DMS53 treated with DMSO at 0.1 percent for 48 hours (cell line): Measurements from ENCODE around the gene SYT7.
"Not testable (repeated sequence)": the region's sequence is repeated elsewhere in the genome, so short reads cannot be mapped to it uniquely, and the experiment has no call there.

ENCODE experiments used
- DNase-seq: peaks from one replicate; lab custom pipeline; 2025; ENCODE audit not compliant: unreplicated experiment; lab: John Stamatoyannopoulos, UW

The SYT7 gene, protein sequence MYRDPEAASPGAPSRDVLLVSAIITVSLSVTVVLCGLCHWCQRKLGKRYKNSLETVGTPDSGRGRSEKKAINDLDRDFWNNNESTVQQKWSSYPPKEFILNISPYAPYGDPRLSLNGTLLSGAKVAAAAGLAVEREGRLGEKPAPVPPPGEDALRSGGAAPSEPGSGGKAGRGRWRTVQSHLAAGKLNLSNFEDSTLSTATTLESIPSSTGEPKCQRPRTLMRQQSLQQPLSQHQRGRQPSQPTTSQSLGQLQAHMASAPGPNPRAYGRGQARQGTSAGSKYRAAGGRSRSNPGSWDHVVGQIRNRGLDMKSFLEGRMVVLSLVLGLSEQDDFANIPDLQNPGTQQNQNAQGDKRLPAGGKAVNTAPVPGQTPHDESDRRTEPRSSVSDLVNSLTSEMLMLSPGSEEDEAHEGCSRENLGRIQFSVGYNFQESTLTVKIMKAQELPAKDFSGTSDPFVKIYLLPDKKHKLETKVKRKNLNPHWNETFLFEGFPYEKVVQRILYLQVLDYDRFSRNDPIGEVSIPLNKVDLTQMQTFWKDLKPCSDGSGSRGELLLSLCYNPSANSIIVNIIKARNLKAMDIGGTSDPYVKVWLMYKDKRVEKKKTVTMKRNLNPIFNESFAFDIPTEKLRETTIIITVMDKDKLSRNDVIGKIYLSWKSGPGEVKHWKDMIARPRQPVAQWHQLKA

GRCh38 chr11:61581030-61581928 lies at the start of gene SYT7:
TSS of gene SYT7 (minus strand) at chr11:61581076. CDS start at chr11:61580820, 256 bp downstream.
- DNase-seq = peak; percentile 87

DNA sequence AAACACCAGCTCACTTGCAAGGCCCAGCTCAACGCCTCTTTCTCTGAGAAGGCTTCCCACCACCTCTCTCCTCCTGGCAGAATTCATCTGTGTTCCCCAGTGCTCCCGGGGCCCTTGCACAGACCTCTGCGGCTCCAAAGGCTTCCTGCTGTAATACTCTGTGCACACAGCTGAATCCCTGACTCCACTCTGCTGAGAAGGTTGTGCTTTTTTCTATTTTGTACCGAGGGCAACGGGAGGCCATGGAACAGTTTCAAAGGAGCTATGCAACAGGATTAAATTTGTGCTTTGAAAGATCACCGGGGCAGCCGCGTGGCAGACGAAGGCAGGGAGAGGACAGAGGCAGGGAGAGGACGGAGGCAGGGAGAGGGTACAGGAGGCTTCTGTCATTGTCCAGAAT lies 49.2 kb upstream of the SYT7 start:
- no peak for DNase-seq

- DNase-seq = no peak
Observed at GRCh38 chr11:61629082-61629833, 48.4 kb upstream of the SYT7 start.

- no peak for DNase-seq
Observed at GRCh38 chr11:61628662-61628970, 47.7 kb upstream of the SYT7 start.

- peak; percentile 85 for DNase-seq
Observed at GRCh38 chr11:61627850-61628661, 47.2 kb upstream of the SYT7 start.

DNA sequence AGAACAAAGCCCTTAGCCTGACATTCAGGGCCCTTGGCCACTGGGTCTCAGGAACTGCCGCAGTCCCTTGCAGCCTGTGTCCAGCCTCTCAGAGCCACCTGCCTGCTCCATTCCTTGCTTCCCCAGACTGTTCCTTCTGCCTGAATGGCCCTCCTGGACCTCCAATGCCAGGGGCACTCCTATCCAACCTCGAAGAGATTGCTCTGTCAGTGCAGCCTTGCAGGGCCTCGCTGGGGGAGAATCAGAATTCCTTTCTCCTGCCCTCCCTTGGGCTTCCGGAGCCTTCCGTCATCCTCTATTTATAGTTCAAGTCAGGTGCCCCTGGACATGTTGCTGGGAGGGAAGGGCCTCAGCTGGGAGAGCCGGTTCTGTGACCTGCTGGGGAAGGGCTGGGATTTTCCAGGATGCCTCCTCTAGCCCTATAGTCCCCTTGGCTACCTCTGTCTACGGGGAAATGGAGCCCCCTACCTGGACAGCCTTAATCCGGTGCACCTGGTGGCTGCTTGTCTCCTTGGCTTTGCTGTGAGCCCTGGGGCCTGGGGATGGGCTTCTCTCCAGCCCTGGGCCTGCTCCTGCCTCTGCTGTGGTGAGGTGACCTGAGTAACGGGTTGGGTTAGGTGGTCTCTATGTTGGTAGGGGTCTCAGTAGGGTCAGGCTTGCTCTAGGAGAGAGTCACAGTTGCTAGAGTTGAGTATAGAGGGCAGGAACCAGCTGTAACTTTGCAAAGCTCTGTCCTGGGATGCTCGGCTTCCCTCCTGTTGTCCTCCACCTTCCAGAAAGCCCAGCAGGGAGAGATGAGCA lies 45.9 kb upstream of the SYT7 start:
- DNase-seq = peak; percentile 96

DNA sequence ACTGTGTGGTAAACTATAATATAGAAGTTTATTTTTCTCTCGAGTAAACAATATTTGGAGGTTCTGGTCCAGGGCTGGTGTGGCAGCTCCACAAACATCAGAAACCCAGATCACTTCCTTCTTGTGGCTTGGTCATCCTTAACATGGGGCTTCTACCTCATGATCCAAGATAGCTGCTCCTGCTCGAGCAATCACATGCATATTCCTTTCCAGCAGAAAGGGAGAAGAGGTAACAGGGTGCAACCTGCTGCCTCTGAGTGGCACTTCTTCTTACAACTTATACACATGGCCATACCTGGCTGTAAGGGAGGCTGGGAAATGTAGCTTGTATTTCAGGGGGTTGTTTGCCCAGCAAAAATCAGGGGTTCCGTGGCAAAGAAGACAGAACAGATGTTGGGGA lies 44.6 kb upstream of the SYT7 start:
- no peak for DNase-seq

GRCh38 chr11:61621917-61622585 lies 41.2 kb upstream of the SYT7 start:
- DNase-seq = no peak

DNA sequence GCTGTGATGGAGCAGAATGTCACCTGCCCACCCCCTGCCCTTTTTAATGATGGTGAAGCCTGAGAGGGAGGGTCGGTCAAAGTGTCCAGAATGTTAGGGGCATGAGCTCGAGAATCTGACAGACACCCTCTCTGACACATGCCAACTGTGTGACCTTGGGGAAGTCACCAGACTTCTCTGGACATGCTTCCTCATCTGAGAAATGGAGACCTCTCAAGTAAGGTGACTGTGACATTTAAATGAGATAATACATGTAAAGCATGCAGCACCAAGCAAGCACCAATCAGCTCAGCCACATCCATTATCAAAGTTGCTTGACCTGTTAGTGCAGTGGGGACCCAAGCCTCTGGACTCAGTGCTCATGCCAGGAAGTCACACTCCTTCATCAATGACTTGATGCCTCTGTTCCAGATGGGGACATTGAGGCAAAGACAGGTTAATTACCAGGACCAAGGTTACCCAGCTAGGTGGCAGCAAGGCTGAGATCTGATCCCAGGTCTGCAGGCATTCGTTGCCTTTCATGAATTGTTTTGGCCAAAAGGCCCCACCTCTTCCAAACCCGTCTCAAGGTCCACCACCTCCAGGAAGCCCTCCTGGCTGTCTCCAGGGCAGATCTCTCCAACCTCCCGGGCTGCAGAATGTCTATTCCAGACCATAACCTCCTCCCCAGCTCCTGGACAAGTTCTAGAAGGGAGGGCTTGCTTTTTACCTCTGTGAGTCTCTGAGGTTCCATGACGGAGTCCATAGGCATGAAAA lies 38.8 kb upstream of the SYT7 start:
- DNase-seq = no peak

GRCh38 chr11:61618978-61619377 lies 38.1 kb upstream of the SYT7 start:
- no peak for DNase-seq

DNA sequence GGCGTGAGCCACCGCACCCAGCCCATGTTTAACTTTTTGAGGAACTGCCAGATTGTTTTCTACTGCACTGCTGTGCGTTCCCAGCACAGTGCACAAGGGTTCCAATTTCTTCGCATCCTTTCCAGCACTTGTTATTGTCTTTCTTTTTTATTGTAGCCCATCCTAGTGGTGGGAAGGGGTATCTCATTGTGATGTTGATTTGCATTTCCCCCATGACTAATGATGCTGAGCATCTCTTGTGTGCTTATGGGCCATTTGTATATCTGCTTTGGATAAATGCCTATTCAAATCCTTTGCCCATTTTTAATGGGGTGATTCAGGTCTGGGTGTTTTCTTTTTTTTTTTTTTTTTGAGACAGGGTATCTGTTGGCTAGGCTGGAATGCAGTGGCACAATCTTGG lies 36.6 kb upstream of the SYT7 start:
- no peak for DNase-seq

- no peak for DNase-seq
Observed at GRCh38 chr11:61616434-61616833, 35.6 kb upstream of the SYT7 start.

- DNase-seq = not testable (repeated sequence)
Observed at GRCh38 chr11:61614782-61615181, 33.9 kb upstream of the SYT7 start.

DNA sequence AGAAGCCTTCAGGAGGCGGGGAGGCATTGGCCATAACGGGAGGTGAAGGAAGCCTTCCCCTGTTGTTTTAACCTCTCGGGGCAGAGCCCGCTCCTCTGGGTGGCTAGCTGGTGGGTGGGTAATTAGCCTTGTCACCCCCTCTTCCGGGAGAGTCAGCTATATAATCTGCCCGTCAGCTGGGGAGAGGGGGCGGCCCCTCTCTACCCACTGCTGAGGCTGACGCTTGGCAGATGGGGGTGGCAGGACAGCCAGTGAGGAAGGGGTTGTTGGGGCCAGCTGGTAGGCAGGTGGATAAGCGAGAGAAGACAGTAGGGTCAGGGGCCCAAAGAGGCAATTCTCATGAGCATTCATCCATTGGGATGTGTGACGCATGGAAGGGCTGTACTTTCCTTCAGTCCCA lies 33.0 kb upstream of the SYT7 start:
- no peak for DNase-seq

DNA sequence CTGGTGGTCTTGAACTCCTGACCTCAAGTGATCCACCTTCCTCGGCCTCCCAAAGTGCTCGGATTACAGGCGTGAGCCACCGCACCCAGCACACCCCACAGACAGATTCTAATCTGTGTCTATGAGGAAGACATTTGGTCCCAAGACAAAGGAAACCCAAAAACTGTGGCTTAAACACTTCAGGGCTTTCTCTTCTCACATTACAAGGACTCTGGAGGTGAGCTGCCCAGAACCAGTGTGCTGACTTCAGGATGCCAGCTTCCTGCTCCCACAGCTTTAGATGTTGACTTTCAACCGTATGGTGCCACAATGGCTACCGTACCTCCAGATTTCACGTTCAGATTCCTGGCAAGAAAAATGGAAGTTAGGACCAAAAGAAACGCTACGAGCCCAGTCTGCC lies 32.2 kb upstream of the SYT7 start:
- DNase-seq = no peak

DNA sequence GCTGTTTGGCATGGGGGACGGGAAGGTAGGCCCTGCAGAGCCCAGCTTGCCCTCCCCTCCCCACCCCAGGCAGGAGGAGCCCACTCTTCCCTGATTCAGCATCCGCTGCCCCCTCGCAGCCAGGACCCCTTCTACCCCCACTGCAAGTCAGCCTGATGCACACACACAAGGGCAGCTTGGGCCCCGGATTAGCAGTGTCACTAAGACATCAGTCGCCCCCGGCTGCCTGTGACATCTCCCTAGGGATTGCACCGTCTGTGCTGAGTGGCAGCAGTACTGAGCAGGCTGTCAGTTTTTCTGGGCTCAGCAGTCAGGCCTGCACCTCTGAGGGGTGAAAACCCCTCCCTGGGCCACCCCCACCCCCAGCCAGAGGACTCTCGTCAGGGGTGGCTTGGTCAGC lies 30.4 kb upstream of the SYT7 start:
- no peak for DNase-seq

DNA sequence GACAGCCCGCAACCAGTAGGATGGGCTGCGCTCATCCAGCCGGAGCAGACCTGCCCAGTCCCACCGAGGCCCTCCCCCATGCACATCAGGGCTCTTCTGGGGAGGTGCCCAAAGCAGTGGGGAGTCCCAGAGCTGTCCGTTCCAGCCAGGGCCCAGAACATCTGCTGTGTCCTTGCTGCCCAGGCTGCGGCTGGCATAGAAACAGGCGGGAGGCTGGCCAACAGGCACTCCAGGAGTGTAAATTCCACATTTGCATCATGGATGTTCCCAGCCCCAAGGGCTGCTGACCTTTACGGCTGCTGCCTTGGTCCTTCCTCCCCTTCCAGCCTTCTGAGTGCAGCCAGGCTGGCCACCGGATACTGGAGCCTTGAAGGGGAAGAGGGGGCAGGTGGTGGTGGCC lies 30.0 kb upstream of the SYT7 start:
- DNase-seq = no peak

- DNase-seq = peak; percentile 87
Observed at GRCh38 chr11:61609980-61610366, 29.1 kb upstream of the SYT7 start.
